SH-SY5Y (cell line): ENCODE results near the gene TEDDM1.

ENCODE experiments used
- GATA2 ChIP-seq: IDR thresholded peaks from 2 replicates; pipeline ENCODE4 v1.6.1; 2011; ENCODE audit warnings: mild to moderate bottlenecking, low read depth, low read length
- GATA3 ChIP-seq: IDR thresholded peaks from 2 replicates; pipeline ENCODE4 v1.6.1; 2011; ENCODE audit warnings: low read depth, mild to moderate bottlenecking, low read length, moderate library complexity

DNA sequence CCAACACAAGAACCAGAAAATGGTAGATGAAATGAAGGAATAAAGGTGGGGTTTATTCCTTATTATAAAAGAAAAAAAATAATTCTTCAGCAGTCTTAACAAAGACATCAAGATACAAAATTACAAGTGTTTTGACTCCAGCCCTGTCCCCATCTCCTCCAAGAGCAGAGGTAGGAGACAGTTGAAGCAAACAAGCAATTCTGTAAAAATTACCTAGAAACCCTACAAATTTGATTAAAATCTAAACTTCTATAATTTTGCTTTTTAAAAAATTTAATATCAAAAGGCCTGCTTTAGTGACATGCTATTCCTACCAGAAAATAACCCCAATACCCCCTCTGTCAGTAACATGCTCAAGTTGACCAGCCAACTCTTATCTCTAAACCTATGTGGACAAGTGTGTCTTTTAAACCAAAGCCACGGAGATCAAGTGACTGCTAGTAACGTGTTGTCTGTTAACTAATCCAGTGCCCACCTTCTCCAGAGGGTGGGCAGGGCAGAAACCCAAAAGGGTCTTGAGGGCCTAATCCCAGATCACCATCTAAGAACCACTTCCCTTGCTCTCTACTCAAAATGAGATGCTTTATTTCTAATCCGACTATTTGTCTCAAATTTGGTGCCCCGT, 17.3 kb downstream of the TEDDM1 start:
- TF ChIP-seq GATA3 (no peak), GATA2 (no peak)
